ENCODE measurements around the gene RAPGEF3. TPM values are rescaled to one million over a fixed set of nuclear protein-coding genes. Genes with fewer than 3 reads are reported as not detected.

Gene RAPGEF3
- total and polyA plus RNA-seq, 4 donors: 8.3 to 40.4 (median 18.9) TPM

- H3K4me1 ChIP-seq (ENCODE audit: control insufficient read depth in 5 of 5, insufficient read depth in 5 of 5, low read length in 5 of 5): peaks cover 0 to 36% (median 10%) of the 10 kb centered on the region in 5 donors
These were observed 39.8 kb upstream of the RAPGEF3 start for GRCh38 chr12:47798382-47798948.

GRCh38 chr12:47797441-47797840 lies 38.8 kb upstream of the RAPGEF3 start:
- Histone ChIP-seq H3K27ac (ENCODE audit: low read depth in 1 of 2, low read length in 1 of 2) (no peak overlapping the region), H3K4me3 (no peak overlapping the region), H3K36me3 (ENCODE audit: control insufficient read depth in 4 of 4, insufficient read depth in 4 of 4, low read length in 4 of 4) (peaks cover 22 to 56% (median 25%) of the 10 kb centered on the region in 4 donors), H3K9ac (ENCODE audit: insufficient read depth in 1 of 2, low read length in 2 of 2) (no peak overlapping the region), H3K4me1 (ENCODE audit: control insufficient read depth in 5 of 5, insufficient read depth in 5 of 5, low read length in 5 of 5) (peaks cover 0 to 26% (median 7%) of the 10 kb centered on the region in 5 donors), H3K27me3 (ENCODE audit: control insufficient read depth in 3 of 3, insufficient read depth in 3 of 3, low read length in 2 of 3) (no peaks in the 10 kb centered on the region), H3K9me3 (ENCODE audit: control insufficient read depth in 4 of 4, insufficient read depth in 3 of 4, low read length in 3 of 4) (no peaks in the 10 kb centered on the region)
- DNase-seq: peak in 1 of 3 donors; percentile 45
- WGBS, 2 donors: 78 to 85% methylated on average over 10 of the region's 10 CpGs
- ATAC-seq (ENCODE audit: insufficient read depth, low FRiP score): no peak
- no peak for TF ChIP-seq CTCF (IDR thresholded peaks at IDR 0.05; ENCODE audit: control extremely low read depth, extremely low read depth)

More at GRCh38 chr12:47798382-47798948, 39.8 kb upstream of the RAPGEF3 start:
- 92 to 93% methylated on average over 16 to 17 of the region's 17 CpGs for WGBS, 2 donors
- no peak for ATAC-seq (ENCODE audit: insufficient read depth, low FRiP score)
- no peak overlapping the region for H3K4me3 ChIP-seq
- H3K36me3 ChIP-seq (ENCODE audit: control insufficient read depth in 4 of 4, insufficient read depth in 4 of 4, low read length in 4 of 4): peaks cover 19 to 53% (median 21%) of the 10 kb centered on the region in 4 donors
- H3K9ac ChIP-seq (ENCODE audit: insufficient read depth in 1 of 2, low read length in 2 of 2): no peak overlapping the region
- no peaks in the 10 kb centered on the region for H3K9me3 ChIP-seq (ENCODE audit: control insufficient read depth in 4 of 4, insufficient read depth in 3 of 4, low read length in 3 of 4)
- DNase-seq: no peak
- H3K27ac ChIP-seq (ENCODE audit: low read depth in 1 of 2, low read length in 1 of 2): peak overlapping the region in 1 of 2 donors; percentile 22
- TF ChIP-seq CTCF (IDR thresholded peaks at IDR 0.05; ENCODE audit: control extremely low read depth, extremely low read depth): no peak
- no peaks in the 10 kb centered on the region for H3K27me3 ChIP-seq (ENCODE audit: control insufficient read depth in 3 of 3, insufficient read depth in 3 of 3, low read length in 2 of 3)

- Histone ChIP-seq H3K4me1 (ENCODE audit: control insufficient read depth in 5 of 5, insufficient read depth in 5 of 5, low read length in 5 of 5) (peaks cover 0 to 15% (median 0%) of the 10 kb centered on the region in 5 donors), H3K9ac (ENCODE audit: insufficient read depth in 1 of 2, low read length in 2 of 2) (no peak overlapping the region), H3K27me3 (ENCODE audit: control insufficient read depth in 3 of 3, insufficient read depth in 3 of 3, low read length in 2 of 3) (no peaks in the 10 kb centered on the region), H3K4me3 (no peak overlapping the region), H3K27ac (ENCODE audit: low read depth in 1 of 2, low read length in 1 of 2) (no peak overlapping the region), H3K36me3 (ENCODE audit: control insufficient read depth in 4 of 4, insufficient read depth in 4 of 4, low read length in 4 of 4) (peaks cover 21 to 71% (median 28%) of the 10 kb centered on the region in 4 donors), H3K9me3 (ENCODE audit: control insufficient read depth in 4 of 4, insufficient read depth in 3 of 4, low read length in 3 of 4) (no peaks in the 10 kb centered on the region)
- no peak for TF ChIP-seq CTCF (IDR thresholded peaks at IDR 0.05; ENCODE audit: control extremely low read depth, extremely low read depth)
- 95% methylated on average over 21 to 22 of the region's 22 CpGs for WGBS, 2 donors
- DNase-seq (no peak), ATAC-seq (ENCODE audit: insufficient read depth, low FRiP score) (no peak)
These were observed 37.2 kb upstream of the RAPGEF3 start for GRCh38 chr12:47795814-47796411.

All from lung (tissue), 12 donors.